ENCODE data around the gene CYP27B1. TPM values are rescaled to one million over a fixed set of nuclear protein-coding genes. Genes with fewer than 3 reads are reported as not detected.

CYP27B1 gene
- total RNA-seq, 1 experiment from 2014 or later, result 11.6 TPM

DNA sequence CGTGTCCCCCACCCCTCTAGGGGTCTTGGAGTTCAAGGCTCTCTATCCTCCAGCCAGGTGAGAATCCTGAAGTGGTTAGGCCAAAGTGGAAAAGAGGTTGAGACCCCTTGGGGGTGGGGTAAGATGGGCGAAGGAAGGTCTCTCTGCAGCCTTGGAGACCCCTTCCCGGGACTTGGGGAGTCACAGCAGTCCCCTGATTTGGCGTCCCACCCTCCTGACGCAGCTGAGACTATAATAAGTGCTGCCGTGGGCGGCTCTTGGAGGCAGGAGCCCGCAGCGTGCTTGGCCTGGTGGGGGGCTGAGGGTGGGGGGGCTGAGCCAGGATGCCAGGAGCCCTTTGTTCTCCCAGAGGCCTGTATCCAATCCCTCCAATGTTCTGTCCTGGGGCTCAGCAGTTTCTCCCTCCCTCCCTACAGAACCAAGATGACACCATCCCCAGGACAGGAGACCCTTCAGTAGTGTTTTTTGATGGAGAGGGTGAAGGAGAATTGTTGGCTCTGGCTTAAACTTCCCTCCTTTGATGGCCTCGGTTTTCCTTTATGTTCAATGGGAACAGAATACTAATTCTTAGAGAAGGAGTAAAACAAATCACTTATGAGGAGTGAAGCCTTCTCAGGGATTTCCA, 26.9 kb downstream of the CYP27B1 start:
- ChIA-PET RAD21 (ENCODE audit: low non-redundant PET in 1 of 2, low total read pairs in 2 of 2, uncharacterized antibody in 2 of 2, unreplicated experiment in 2 of 2) (no interaction called here), CTCF (no interaction called here), POLR2A (no interaction called here)
- H4K20me1 ChIP-seq (ENCODE audit: insufficient read depth), result no peaks in the 10 kb centered on the region
- H3K27me3 ChIP-seq (ENCODE audit: insufficient read depth, low read length), result no peaks in the 10 kb centered on the region
- ATAC-seq, result no peak
- no peak overlapping the region for H3K4me2 ChIP-seq (ENCODE audit: low read length)
- TF ChIP-seq, protein P1, sequence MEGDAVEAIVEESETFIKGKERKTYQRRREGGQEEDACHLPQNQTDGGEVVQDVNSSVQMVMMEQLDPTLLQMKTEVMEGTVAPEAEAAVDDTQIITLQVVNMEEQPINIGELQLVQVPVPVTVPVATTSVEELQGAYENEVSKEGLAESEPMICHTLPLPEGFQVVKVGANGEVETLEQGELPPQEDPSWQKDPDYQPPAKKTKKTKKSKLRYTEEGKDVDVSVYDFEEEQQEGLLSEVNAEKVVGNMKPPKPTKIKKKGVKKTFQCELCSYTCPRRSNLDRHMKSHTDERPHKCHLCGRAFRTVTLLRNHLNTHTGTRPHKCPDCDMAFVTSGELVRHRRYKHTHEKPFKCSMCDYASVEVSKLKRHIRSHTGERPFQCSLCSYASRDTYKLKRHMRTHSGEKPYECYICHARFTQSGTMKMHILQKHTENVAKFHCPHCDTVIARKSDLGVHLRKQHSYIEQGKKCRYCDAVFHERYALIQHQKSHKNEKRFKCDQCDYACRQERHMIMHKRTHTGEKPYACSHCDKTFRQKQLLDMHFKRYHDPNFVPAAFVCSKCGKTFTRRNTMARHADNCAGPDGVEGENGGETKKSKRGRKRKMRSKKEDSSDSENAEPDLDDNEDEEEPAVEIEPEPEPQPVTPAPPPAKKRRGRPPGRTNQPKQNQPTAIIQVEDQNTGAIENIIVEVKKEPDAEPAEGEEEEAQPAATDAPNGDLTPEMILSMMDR (IDR thresholded peaks at IDR 0.05 in 2 of 3, conservative IDR thresholded peaks at IDR 0.05 in 1 of 3; ENCODE audit: borderline replicate concordance in 1 of 3, insufficient read depth in 1 of 3, low read depth in 2 of 3, low read length in 2 of 3), result no peak
- TF ChIP-seq, protein P2, sequence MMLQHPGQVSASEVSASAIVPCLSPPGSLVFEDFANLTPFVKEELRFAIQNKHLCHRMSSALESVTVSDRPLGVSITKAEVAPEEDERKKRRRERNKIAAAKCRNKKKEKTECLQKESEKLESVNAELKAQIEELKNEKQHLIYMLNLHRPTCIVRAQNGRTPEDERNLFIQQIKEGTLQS (IDR thresholded peaks at IDR 0.05), result no peak
- no peak for TF ChIP-seq CEBPB (IDR thresholded peaks at IDR 0.05; ENCODE audit: low read depth)
- TF ChIP-seq, protein P3, sequence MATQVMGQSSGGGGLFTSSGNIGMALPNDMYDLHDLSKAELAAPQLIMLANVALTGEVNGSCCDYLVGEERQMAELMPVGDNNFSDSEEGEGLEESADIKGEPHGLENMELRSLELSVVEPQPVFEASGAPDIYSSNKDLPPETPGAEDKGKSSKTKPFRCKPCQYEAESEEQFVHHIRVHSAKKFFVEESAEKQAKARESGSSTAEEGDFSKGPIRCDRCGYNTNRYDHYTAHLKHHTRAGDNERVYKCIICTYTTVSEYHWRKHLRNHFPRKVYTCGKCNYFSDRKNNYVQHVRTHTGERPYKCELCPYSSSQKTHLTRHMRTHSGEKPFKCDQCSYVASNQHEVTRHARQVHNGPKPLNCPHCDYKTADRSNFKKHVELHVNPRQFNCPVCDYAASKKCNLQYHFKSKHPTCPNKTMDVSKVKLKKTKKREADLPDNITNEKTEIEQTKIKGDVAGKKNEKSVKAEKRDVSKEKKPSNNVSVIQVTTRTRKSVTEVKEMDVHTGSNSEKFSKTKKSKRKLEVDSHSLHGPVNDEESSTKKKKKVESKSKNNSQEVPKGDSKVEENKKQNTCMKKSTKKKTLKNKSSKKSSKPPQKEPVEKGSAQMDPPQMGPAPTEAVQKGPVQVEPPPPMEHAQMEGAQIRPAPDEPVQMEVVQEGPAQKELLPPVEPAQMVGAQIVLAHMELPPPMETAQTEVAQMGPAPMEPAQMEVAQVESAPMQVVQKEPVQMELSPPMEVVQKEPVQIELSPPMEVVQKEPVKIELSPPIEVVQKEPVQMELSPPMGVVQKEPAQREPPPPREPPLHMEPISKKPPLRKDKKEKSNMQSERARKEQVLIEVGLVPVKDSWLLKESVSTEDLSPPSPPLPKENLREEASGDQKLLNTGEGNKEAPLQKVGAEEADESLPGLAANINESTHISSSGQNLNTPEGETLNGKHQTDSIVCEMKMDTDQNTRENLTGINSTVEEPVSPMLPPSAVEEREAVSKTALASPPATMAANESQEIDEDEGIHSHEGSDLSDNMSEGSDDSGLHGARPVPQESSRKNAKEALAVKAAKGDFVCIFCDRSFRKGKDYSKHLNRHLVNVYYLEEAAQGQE (IDR thresholded peaks at IDR 0.05; ENCODE audit: low read depth), result no peak
- TF ChIP-seq ZNF274 (IDR thresholded peaks at IDR 0.05; ENCODE audit: low read depth, low read length), result no peak
- no peak for TF ChIP-seq CBX3 (IDR thresholded peaks at IDR 0.05; ENCODE audit: low read depth)
- TF ChIP-seq SRF (IDR thresholded peaks at IDR 0.05; ENCODE audit: low read depth), result no peak
- no peak for TF ChIP-seq FOSL1 (IDR thresholded peaks at IDR 0.05; ENCODE audit: low read depth)
- TF ChIP-seq ZFX (IDR thresholded peaks at IDR 0.05), result no peak
- no peak for TF ChIP-seq YY1 (IDR thresholded peaks at IDR 0.05; ENCODE audit: extremely low read depth, insufficient replicate concordance, low read depth, low read length)
- TF ChIP-seq POLR2AphosphoS5 (IDR thresholded peaks at IDR 0.05; ENCODE audit: low read depth, low read length), result no peak
- TF ChIP-seq JUND (IDR thresholded peaks at IDR 0.05), result no peak
- TF ChIP-seq, protein P4, sequence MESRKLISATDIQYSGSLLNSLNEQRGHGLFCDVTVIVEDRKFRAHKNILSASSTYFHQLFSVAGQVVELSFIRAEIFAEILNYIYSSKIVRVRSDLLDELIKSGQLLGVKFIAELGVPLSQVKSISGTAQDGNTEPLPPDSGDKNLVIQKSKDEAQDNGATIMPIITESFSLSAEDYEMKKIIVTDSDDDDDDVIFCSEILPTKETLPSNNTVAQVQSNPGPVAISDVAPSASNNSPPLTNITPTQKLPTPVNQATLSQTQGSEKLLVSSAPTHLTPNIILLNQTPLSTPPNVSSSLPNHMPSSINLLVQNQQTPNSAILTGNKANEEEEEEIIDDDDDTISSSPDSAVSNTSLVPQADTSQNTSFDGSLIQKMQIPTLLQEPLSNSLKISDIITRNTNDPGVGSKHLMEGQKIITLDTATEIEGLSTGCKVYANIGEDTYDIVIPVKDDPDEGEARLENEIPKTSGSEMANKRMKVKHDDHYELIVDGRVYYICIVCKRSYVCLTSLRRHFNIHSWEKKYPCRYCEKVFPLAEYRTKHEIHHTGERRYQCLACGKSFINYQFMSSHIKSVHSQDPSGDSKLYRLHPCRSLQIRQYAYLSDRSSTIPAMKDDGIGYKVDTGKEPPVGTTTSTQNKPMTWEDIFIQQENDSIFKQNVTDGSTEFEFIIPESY (IDR thresholded peaks at IDR 0.05; ENCODE audit: extremely low read depth, insufficient replicate concordance, low read length), result no peak
- TF ChIP-seq EZH2 (IDR thresholded peaks at IDR 0.05), result no peak
- no peak for TF ChIP-seq TCF7L2 (IDR thresholded peaks at IDR 0.05; ENCODE audit: borderline replicate concordance, extremely low read depth, insufficient read depth, insufficient read length)
- TF ChIP-seq, protein P5, sequence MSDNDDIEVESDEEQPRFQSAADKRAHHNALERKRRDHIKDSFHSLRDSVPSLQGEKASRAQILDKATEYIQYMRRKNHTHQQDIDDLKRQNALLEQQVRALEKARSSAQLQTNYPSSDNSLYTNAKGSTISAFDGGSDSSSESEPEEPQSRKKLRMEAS (IDR thresholded peaks at IDR 0.05), result no peak
- H3K9me3 ChIP-seq (ENCODE audit: control insufficient read depth in 1 of 2, insufficient read depth in 1 of 2, low read depth in 1 of 2, low read length in 2 of 2), result no peaks in the 10 kb centered on the region
- H3K9me2 ChIP-seq (ENCODE audit: insufficient read depth), result no peaks in the 10 kb centered on the region
- no peak overlapping the region for H3K4me3 ChIP-seq (replicated peaks in 1 of 2; ENCODE audit: low read depth in 1 of 2, low read length in 2 of 2)
- H3K27ac ChIP-seq (ENCODE audit: low read depth, low read length), result no peak overlapping the region
- no peaks in the 10 kb centered on the region for H3K79me2 ChIP-seq (ENCODE audit: insufficient read depth, low read length)
- no peak overlapping the region for H2AFZ ChIP-seq (ENCODE audit: low read depth, low read length, poor library complexity, severe bottlenecking)
- no peaks in the 10 kb centered on the region for H3K36me3 ChIP-seq (ENCODE audit: control insufficient read depth in 1 of 2, insufficient read depth in 2 of 2, low read length in 2 of 2)
- no TSS peak for BruUV-seq (replicated peaks)
- peaks cover 10 to 26% of the 10 kb centered on the region in 2 experiments; a peak in 3 of 4 replicates for H3K4me1 ChIP-seq (ENCODE audit: control insufficient read depth in 1 of 2, insufficient read depth in 2 of 2, low read length in 2 of 2)
- H3K9ac ChIP-seq (ENCODE audit: low read length), result no peak overlapping the region
- no peak for DNase-seq (ENCODE audit: low read depth, low spot score)
- intact Hi-C loops (cut with micrococcal nuclease), result no loop called here

All from HCT116 (cell line).